ENCODE results near the gene FBXO31. TPM values are rescaled to one million over a fixed set of nuclear protein-coding genes. Genes with fewer than 3 reads are reported as not detected.
A peak's percentile ranks its signal among the peaks of the same experiment; 100 is the strongest.
"Not testable (repeated sequence)": the region's sequence is repeated elsewhere in the genome, so short reads cannot be mapped to it uniquely, and the experiment has no call there.

FBXO31 gene
- total and polyA plus RNA-seq, 2 experiments from 2014 or later = 15.4 to 26.1 TPM

- Histone ChIP-seq H3K9me3 (ENCODE audit: low read depth) (no peaks in the 10 kb centered on the region), H3K27ac (peak overlapping the region; percentile 96), H3K4me1 (ENCODE audit: low read depth) (peaks cover 15% of the 10 kb centered on the region), H3K36me3 (no peaks in the 10 kb centered on the region), H3K27me3 (no peaks in the 10 kb centered on the region), H3K4me3 (peak overlapping the region; percentile 7)
- no peak for DNase-seq (ENCODE audit: low read depth in 1 of 2, low spot score in 1 of 2)
- no peak for TF ChIP-seq CTCF (IDR thresholded peaks at IDR 0.05; ENCODE audit: low read depth, low read length)
Observed at GRCh38 chr16:87388818-87389134, 5.2 kb upstream of the FBXO31 start.

- Histone ChIP-seq H3K4me3 (peak overlapping the region; percentile 7), H3K27me3 (no peaks in the 10 kb centered on the region), H3K4me1 (ENCODE audit: low read depth) (peaks cover 9% of the 10 kb centered on the region), H3K9me3 (ENCODE audit: low read depth) (no peaks in the 10 kb centered on the region), H3K36me3 (no peaks in the 10 kb centered on the region), H3K27ac (peak overlapping the region; percentile 96)
- TF ChIP-seq CTCF (IDR thresholded peaks at IDR 0.05; ENCODE audit: low read depth, low read length) = no peak
- DNase-seq (ENCODE audit: low read depth in 1 of 2, low spot score in 1 of 2) = peak; percentile 97 to 99
Observed at GRCh38 chr16:87387942-87388817, 4.6 kb upstream of the FBXO31 start.

- Histone ChIP-seq H3K4me1 (ENCODE audit: low read depth) (peaks cover 16% of the 10 kb centered on the region), H3K27ac (peak overlapping the region; percentile 85), H3K4me3 (peak overlapping the region; percentile 83)
- H3K36me3 ChIP-seq; DNase-seq (ENCODE audit: low read depth in 1 of 2, low spot score in 1 of 2); H3K27me3 ChIP-seq; H3K9me3 ChIP-seq (ENCODE audit: low read depth): not testable (repeated sequence)
Observed at GRCh38 chr16:87384875-87385167, 1.2 kb upstream of the FBXO31 start.

GRCh38 chr16:87384162-87384874, 742 bp upstream of the FBXO31 start:
- TF ChIP-seq CTCF (IDR thresholded peaks at IDR 0.05; ENCODE audit: low read depth, low read length) = no peak
- Histone ChIP-seq H3K9me3 (ENCODE audit: low read depth) (no peaks in the 10 kb centered on the region), H3K4me1 (ENCODE audit: low read depth) (peaks cover 16% of the 10 kb centered on the region), H3K27me3 (no peaks in the 10 kb centered on the region), H3K36me3 (no peaks in the 10 kb centered on the region), H3K27ac (peak overlapping the region; percentile 85), H3K4me3 (peak overlapping the region; percentile 83)
- DNase-seq (ENCODE audit: low read depth in 1 of 2, low spot score in 1 of 2) = peak in 1 of 2 donors; percentile 77

- H3K9me3 ChIP-seq (ENCODE audit: low read depth) = no peaks in the 10 kb centered on the region
- DNase-seq (ENCODE audit: low read depth in 1 of 2, low spot score in 1 of 2) = no peak
- no peaks in the 10 kb centered on the region for H3K36me3 ChIP-seq
- H3K27ac ChIP-seq = peak overlapping the region; percentile 77
- peak overlapping the region; percentile 83 for H3K4me3 ChIP-seq
- no peaks in the 10 kb centered on the region for H3K27me3 ChIP-seq
- peaks cover 9% of the 10 kb centered on the region for H3K4me1 ChIP-seq (ENCODE audit: low read depth)
- no peak for TF ChIP-seq CTCF (IDR thresholded peaks at IDR 0.05; ENCODE audit: low read depth, low read length)
Observed at GRCh38 chr16:87382023-87382785, 1.4 kb downstream of the FBXO31 start.
